AG10803 (cell line): Measurements from ENCODE around the gene NACA2.
"Not testable (repeated sequence)": the region's sequence is repeated elsewhere in the genome, so short reads cannot be mapped to it uniquely, and the experiment has no call there.

Source experiments
- DNase-seq: peaks from one replicate; pipeline ENCODE4 v3.0.0; 2010; ENCODE audit warnings: low read depth
- H3K4me3 ChIP-seq: 2 replicates; pipeline ENCODE4 v1.5.1; 2011; ENCODE audit warnings: mild to moderate bottlenecking, low read length, control low read depth
- CTCF ChIP-seq: conservative IDR thresholded peaks from 2 replicates; pipeline ENCODE4 v1.5.1; 2011; ENCODE audit warnings: mild to moderate bottlenecking, low read length, control low read depth, inconsistent platforms

Gene NACA2

GRCh38 chr17:61562287-61562686 lies 28.7 kb downstream of the NACA2 start:
- H3K4me3 ChIP-seq, result no peak overlapping the region
- DNase-seq, result no peak
- TF ChIP-seq CTCF, result no peak

GRCh38 chr17:61561354-61561753 lies 29.7 kb downstream of the NACA2 start:
- no peak overlapping the region for H3K4me3 ChIP-seq
- DNase-seq, result no peak
- no peak for TF ChIP-seq CTCF

- no peak for DNase-seq
- no peak for TF ChIP-seq CTCF
Observed at GRCh38 chr17:61560071-61560470, 30.9 kb downstream of the NACA2 start.

GRCh38 chr17:61556224-61557188 lies 34.5 kb downstream of the NACA2 start:
- H3K4me3 ChIP-seq, result no peak overlapping the region
- TF ChIP-seq CTCF, result no peak
- peak; percentile 16 for DNase-seq

More at GRCh38 chr17:61560071-61560470, 30.9 kb downstream of the NACA2 start:
- H3K4me3 ChIP-seq, result no peak overlapping the region

GRCh38 chr17:61555127-61555566 lies 35.9 kb downstream of the NACA2 start:
- no peak for DNase-seq
- TF ChIP-seq CTCF, result no peak
- H3K4me3 ChIP-seq, result no peak overlapping the region

GRCh38 chr17:61554209-61554608 lies 36.8 kb downstream of the NACA2 start:
- no peak for DNase-seq
- TF ChIP-seq CTCF, result no peak
- H3K4me3 ChIP-seq, result no peak overlapping the region

- DNase-seq, H3K4me3 ChIP-seq: not testable (repeated sequence)
Observed at GRCh38 chr17:61552560-61552959, 38.5 kb downstream of the NACA2 start.
